HG03066 (cell line): ENCODE data around the gene UBR4.

Experiments
- ATAC-seq: cut with Tn5 transposase; IDR thresholded peaks from one replicate; pipeline ENCODE4 v1.9.1; 2021; ENCODE audit warnings: low read depth; ENCODE audit not compliant: unreplicated experiment

UBR4 gene

GRCh38 chr1:19074902-19075721, 135.0 kb downstream of the UBR4 start:
- ATAC-seq: no peak

GRCh38 chr1:19074361-19074901, 135.6 kb downstream of the UBR4 start:
- no peak for ATAC-seq

- ATAC-seq: no peak
These were observed 136.5 kb downstream of the UBR4 start for GRCh38 chr1:19073311-19074186.

- ATAC-seq: no peak
These were observed 137.6 kb downstream of the UBR4 start for GRCh38 chr1:19072285-19072981.

GRCh38 chr1:19071674-19072281, 138.3 kb downstream of the UBR4 start:
- no peak for ATAC-seq

GRCh38 chr1:19070891-19071621, 139.0 kb downstream of the UBR4 start:
- no peak for ATAC-seq

GRCh38 chr1:19070197-19070651, 139.8 kb downstream of the UBR4 start:
- no peak for ATAC-seq

GRCh38 chr1:19068639-19069276, 141.3 kb downstream of the UBR4 start:
- no peak for ATAC-seq

- ATAC-seq: no peak
These were observed 142.0 kb downstream of the UBR4 start for GRCh38 chr1:19067912-19068638.

GRCh38 chr1:19067182-19067911, 142.7 kb downstream of the UBR4 start:
- no peak for ATAC-seq

GRCh38 chr1:19066874-19067181, 143.2 kb downstream of the UBR4 start:
- no peak for ATAC-seq

GRCh38 chr1:19066248-19066873, 143.7 kb downstream of the UBR4 start:
- no peak for ATAC-seq

GRCh38 chr1:19065526-19066247, 144.4 kb downstream of the UBR4 start:
- ATAC-seq: no peak

- no peak for ATAC-seq
These were observed 145.1 kb downstream of the UBR4 start for GRCh38 chr1:19064906-19065450.

GRCh38 chr1:19063122-19063521, 146.9 kb downstream of the UBR4 start:
- ATAC-seq: no peak

- ATAC-seq: no peak
These were observed 147.6 kb downstream of the UBR4 start for GRCh38 chr1:19062258-19063029.
